HG03066 (cell line): ENCODE results near the gene SLC27A2.

Experiments used
- ATAC-seq: cut with Tn5 transposase; IDR thresholded peaks from one replicate; pipeline ENCODE4 v1.9.1; 2021; ENCODE audit warnings: low read depth; ENCODE audit not compliant: unreplicated experiment

Gene SLC27A2

DNA sequence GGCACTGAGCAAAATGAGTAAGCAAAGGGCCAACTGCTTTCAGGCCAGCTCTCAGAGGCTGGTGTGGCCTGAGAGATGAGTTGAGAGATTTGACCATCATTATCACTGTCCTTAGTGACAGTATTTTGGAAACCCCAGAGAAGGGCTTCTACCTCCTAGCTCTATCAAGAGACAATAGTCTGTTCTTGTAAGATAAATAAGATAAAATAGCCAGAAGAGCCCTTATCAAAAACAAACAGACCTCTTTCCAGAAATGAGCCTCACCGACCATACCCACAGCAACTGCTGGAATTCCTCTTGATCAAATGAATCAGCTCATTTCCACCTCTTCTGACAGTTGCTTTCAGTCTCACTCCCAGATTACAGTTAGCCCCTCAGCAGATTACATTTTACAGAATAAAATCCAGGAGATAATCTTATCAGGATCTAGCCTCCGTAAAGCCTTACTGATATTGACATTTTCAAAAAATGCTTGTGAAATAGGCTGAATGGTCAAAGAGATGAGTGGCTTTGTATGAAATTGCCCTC is 79.0 kb downstream of the SLC27A2 start:
- ATAC-seq = no peak

DNA sequence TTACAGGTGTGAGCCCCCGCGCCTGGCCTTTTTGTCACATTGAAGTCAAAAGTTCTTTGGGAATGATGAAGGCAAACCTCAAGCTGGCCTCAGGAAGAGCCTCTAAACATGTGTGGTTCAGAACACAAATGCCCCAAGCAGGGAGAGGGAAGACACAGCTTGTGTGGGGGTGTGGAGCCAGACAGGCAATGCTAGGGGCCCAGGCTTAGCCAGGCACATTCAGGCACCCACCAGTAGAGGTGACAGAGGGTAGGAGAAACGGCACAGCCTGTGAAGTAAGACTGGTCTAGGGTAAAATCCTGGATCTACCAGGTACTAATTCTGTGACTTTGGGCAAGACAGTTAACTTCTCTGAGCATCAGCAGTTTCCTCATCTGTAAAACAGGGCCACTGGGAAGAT is 80.0 kb downstream of the SLC27A2 start:
- no peak for ATAC-seq

DNA sequence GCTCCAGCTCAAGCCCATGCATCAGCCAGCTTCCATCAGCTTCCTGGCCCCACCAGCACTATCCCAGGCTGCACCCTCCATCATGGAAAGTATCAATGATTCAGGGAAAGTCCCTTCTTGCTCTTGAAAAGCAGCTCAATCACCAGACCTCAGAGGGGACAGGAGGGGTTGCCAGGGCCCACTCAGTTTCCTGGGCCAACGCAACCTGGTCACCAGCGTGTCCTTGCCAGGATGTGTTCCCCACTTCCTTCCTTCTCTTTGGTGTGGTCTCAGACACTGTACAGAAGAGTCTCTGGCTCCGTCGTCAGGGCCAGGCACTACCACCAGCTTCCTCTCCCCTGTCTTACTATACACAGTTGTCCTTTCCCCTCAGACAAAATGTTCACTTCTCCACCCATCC is 80.5 kb downstream of the SLC27A2 start:
- ATAC-seq = no peak

DNA sequence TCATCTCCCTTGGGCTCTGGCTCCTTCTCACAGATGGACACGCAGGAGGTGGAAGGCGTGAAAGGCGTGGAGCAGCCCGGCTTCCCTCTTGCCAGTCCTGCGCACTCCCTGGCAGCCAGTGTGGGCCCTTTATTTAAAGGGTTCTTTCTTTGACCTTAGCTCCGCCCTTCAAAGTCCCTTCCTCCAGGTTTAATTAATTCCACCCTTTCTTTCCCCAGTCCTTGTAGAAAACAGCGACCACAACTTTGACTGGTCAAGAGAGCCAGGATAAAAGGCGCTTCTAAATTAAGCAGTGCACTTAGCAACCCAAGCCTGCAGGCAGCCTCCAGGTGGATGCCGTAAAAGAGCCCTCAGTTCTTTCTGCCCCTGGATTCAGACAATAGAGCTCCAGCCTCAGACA is 83.6 kb downstream of the SLC27A2 start, which contains the start of gene HDC:
Gene HDC, minus strand, starts transcription at position 107 of the 400 bp plus-strand sequence. Its CDS starts 103 bp downstream, at position 4.
- ATAC-seq = no peak

DNA sequence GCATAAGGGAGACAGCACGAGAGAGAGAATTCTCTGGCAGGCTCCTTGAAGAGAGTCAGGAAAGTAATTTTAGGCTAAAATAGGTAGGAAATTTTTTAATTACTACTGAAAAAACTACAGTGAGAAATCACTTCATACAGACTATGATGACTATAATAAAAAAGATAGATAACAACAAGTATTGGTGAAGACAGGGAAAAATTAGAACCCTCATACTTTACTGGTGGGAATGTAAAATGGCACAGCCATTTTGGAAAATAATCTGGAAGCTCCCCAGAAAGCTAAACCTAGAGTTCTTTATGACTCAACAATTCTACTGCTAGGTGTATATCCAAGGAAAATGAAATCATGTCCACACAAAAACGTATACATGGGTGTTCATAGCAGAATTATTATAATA is 85.6 kb downstream of the SLC27A2 start:
- no peak for ATAC-seq

DNA sequence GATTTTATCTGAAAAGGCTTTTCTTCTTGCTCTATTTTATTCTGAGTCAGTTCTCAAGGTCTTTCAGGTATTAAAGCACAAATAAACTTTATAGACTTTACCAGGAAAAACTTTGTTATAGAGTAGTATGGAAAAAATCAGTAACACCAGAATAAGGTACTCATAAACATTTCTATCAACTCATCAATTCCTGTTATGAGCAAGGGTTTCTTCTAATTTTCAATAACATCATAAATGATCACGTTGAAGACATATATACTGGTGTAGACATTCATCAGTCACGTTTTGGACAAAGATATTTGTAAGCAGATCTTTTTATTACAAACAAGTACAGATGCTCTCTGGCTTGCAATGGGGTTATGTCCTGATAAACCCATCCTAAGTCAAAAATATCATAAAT is 93.1 kb downstream of the SLC27A2 start:
- ATAC-seq = no peak

DNA sequence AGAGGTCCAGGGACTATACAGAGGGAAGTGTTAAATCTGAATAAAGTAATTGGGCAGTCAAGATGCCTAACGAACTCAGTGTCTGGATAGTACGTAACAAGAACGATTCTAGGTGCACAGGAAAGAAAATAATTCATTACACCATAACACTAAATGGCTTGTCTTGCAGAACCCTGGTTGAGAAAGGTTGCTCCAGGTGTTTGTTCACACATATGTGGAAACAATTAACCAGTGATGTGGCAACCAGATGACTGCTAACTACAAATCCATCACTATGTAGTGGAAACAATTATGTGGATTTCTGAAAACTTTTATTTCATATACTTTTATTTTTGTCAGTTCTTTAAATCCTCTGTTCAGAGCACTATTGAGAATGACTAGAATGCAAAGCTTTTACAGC is 93.9 kb downstream of the SLC27A2 start:
- no peak for ATAC-seq

DNA sequence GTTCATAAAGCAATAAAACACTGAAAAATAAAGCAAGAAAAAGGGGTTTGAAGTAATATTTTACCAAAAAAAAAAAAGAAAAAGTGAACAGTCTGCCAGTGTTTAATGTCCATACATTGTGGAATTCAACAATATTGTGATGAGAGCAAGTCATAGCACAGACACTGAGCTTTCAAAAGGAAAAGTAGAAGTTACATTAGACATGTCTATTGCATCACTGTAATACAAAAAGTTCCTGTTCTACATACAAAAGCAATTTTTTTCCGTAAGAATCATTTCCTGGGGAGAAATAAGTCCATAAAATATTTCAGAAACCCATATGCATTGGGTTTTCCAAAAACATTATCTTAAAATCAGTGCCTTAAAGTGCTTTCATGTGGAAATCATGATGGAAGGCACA is 95.4 kb downstream of the SLC27A2 start:
- no peak for ATAC-seq

DNA sequence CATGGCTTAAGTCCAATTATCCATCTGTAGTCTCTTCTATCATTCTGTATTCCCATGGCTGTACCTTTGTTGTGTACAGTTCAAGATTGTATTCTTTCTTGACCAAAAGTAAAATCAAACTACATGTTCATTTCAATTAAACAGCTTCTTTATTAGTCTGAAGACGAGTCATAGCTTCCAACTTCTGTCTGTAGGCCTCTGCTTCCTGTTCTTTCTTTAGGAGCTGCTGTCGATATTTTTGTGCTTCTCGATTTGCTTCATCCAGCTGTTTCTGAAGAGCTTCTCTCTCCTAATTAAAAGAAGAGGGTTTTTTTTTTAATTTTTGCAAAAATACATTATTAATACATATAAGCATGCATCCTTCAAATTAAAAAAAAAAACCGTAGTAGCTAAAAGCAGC is 96.5 kb downstream of the SLC27A2 start:
- no peak for ATAC-seq

DNA sequence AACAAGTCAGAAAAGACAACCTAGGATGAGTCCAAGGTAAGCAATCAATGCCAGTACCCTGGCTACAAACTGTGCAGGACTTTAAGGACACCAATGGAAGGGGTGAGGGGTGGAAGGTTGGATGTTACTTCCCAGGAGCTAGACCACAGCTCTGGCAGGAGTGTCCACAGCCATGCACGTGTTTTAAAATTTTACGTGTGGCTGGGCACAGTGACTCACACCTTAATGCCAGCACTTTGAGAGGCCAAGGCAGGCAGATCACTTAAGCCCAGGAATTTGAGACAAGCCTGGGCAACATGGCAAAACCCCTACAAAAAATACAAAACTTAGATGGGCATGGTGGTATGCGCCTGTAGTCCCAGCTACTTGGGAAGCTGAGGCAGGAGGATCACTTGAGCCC is 98.3 kb downstream of the SLC27A2 start:
- ATAC-seq = no peak

DNA sequence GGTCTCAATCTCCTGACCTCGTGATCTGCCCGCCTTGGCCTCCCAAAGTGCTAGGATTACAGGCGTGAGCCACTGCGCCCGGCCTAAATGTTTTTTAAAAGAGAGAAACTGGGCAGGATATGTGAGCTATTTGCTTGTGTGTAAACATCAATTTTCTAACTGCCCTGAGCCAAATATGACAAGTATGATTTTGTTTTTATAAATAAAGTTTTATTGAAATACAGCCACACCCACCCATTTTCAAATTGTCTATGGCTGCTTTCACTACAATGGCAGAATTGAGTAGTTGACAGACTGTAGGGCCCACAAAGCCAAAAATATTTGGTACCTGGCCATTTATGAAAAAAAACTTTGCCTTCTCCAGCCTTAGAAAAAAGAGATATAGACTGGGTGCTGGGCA is 99.4 kb downstream of the SLC27A2 start:
- no peak for ATAC-seq
